GM12878 (cell line): ENCODE results near the gene RNF34. TPM values are rescaled to one million over a fixed set of nuclear protein-coding genes. Genes with fewer than 3 reads are reported as not detected.

Source experiments
- ASH2L ChIP-seq: fragments of 300-600, 200-600 bp; sonication (generic); IDR thresholded peaks from 2 replicates; pipeline ENCODE4 v1.6.1; 2017; ENCODE audit warnings: low read depth, mild to moderate bottlenecking, borderline replicate concordance
- KLF5 ChIP-seq: fragments of 450-650 bp; IDR thresholded peaks from 2 replicates; pipeline ENCODE4 v1.6.1; 2014; ENCODE audit warnings: mild to moderate bottlenecking; ENCODE audit not compliant: partially characterized antibody
- NFYB ChIP-seq: IDR thresholded peaks from 2 replicates; pipeline ENCODE4 v1.6.1; 2011; ENCODE audit warnings: low read depth, mild to moderate bottlenecking, low read length, improper control_type of control experiment, moderate library complexity; ENCODE audit not compliant: insufficient read depth
- RAD21 ChIP-seq: IDR thresholded peaks from 2 replicates; pipeline ENCODE4 v1.6.1; 2011; ENCODE audit warnings: mild to moderate bottlenecking, low read depth, low read length, moderate library complexity; ENCODE audit not compliant: insufficient read depth
- RB1 ChIP-seq: fragments of 450-650 bp; formaldehyde crosslinking; IDR thresholded peaks from 2 replicates; pipeline ENCODE4 v1.6.1; 2017; ENCODE audit warnings: mild to moderate bottlenecking, borderline replicate concordance
- SMC3 ChIP-seq: IDR thresholded peaks from 2 replicates; pipeline ENCODE4 v1.6.1; 2011; ENCODE audit warnings: low read length, improper control_type of control experiment, borderline replicate concordance
- STAT1 ChIP-seq: fragments of 450-650 bp; conservative IDR thresholded peaks from 2 replicates; pipeline ENCODE4 v1.6.1; 2014; ENCODE audit warnings: antibody characterized with exemption, mild to moderate bottlenecking
- TAF1 ChIP-seq: IDR thresholded peaks from 2 replicates; pipeline ENCODE4 v1.6.1; 2011; ENCODE audit warnings: mild to moderate bottlenecking, low read depth, low read length, borderline replicate concordance
- ZBTB33 ChIP-seq: fragments of 450-650 bp; IDR thresholded peaks from 2 replicates; pipeline ENCODE4 v1.6.1; 2017; ENCODE audit warnings: mild to moderate bottlenecking
- ZZZ3 ChIP-seq: IDR thresholded peaks from 2 replicates; pipeline ENCODE4 v1.6.1; 2011; ENCODE audit warnings: low read depth; ENCODE audit not compliant: control insufficient read depth, insufficient read length
- polyA plus RNA-seq, 11 experiments: library from polyadenylated mRNA; depleted of rRNA in 4 of 11; unstranded in 6 of 11; stranded (reverse) in 5 of 11; fragments of >200 nt; fragmentation: Nextera tagmentation in 4 of 11; fragmentation: Illumina TruSeq in 1 of 11; extraction: Ambion mirVana in 4 of 11; extraction: Trizol in 1 of 11; gene quantifications; 1 replicate in 1 of 11; 2 replicates in 10 of 11; pipeline versions ENCODE4 v1.2.1 to v1.2.3, GENCODE V29; 2011 to 2016; ENCODE audit warnings: inconsistent platforms in 2 of 11, missing spikeins in 2 of 11, low read depth in 1 of 11
- total RNA-seq, 4 experiments: library from RNA; depleted of rRNA in 3 of 4; stranded (reverse); fragments of >200 nt in 3 of 4; fragmentation: Illumina TruSeq in 1 of 4; extraction: Trizol in 1 of 4; gene quantifications; 2 replicates each; pipeline versions ENCODE4 v1.2.1 to v1.2.3, GENCODE V29; 2013 to 2021
- TF ChIP-seq, protein P1 (sequence below): fragments of 450-650 bp; IDR thresholded peaks from 2 replicates; pipeline ENCODE4 v1.6.1; 2017; ENCODE audit warnings: antibody characterized with exemption, mild to moderate bottlenecking, moderate library complexity
- TF ChIP-seq, protein P2 (sequence below): fragments of 450-650 bp; IDR thresholded peaks from 2 replicates; pipeline ENCODE4 v1.6.1; 2018; ENCODE audit warnings: borderline replicate concordance, mild to moderate bottlenecking; ENCODE audit not compliant: partially characterized antibody

The RNF34 gene
- total and polyA plus RNA-seq, 10 of the 15 experiments (the other 5 are each of a cell fraction or from before 2014, with no cell fraction given) = 63.6 to 199 (median 115) TPM

GRCh38 chr12:121443193-121443870, 43.4 kb downstream of the RNF34 start (continued):
- no peak for TF ChIP-seq RB1
- TF ChIP-seq, protein P1, sequence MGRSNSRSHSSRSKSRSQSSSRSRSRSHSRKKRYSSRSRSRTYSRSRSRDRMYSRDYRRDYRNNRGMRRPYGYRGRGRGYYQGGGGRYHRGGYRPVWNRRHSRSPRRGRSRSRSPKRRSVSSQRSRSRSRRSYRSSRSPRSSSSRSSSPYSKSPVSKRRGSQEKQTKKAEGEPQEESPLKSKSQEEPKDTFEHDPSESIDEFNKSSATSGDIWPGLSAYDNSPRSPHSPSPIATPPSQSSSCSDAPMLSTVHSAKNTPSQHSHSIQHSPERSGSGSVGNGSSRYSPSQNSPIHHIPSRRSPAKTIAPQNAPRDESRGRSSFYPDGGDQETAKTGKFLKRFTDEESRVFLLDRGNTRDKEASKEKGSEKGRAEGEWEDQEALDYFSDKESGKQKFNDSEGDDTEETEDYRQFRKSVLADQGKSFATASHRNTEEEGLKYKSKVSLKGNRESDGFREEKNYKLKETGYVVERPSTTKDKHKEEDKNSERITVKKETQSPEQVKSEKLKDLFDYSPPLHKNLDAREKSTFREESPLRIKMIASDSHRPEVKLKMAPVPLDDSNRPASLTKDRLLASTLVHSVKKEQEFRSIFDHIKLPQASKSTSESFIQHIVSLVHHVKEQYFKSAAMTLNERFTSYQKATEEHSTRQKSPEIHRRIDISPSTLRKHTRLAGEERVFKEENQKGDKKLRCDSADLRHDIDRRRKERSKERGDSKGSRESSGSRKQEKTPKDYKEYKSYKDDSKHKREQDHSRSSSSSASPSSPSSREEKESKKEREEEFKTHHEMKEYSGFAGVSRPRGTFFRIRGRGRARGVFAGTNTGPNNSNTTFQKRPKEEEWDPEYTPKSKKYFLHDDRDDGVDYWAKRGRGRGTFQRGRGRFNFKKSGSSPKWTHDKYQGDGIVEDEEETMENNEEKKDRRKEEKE = no peak
- TF ChIP-seq RAD21 = peak; percentile 76
- TF ChIP-seq TAF1 = no peak
- TF ChIP-seq ZBTB33 = no peak
- TF ChIP-seq KLF5 = no peak
- TF ChIP-seq, protein P2, sequence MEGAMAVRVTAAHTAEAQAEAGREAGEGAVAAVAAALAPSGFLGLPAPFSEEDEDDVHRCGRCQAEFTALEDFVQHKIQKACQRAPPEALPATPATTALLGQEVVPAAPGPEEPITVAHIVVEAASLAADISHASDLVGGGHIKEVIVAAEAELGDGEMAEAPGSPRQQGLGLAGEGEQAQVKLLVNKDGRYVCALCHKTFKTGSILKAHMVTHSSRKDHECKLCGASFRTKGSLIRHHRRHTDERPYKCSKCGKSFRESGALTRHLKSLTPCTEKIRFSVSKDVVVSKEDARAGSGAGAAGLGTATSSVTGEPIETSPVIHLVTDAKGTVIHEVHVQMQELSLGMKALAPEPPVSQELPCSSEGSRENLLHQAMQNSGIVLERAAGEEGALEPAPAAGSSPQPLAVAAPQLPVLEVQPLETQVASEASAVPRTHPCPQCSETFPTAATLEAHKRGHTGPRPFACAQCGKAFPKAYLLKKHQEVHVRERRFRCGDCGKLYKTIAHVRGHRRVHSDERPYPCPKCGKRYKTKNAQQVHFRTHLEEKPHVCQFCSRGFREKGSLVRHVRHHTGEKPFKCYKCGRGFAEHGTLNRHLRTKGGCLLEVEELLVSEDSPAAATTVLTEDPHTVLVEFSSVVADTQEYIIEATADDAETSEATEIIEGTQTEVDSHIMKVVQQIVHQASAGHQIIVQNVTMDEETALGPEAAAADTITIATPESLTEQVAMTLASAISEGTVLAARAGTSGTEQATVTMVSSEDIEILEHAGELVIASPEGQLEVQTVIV = no peak
- TF ChIP-seq SMC3 = peak; percentile 83
- TF ChIP-seq NFYB = no peak
- no peak for TF ChIP-seq STAT1
- no peak for TF ChIP-seq ZZZ3
- no peak for TF ChIP-seq ASH2L
